GM13977 (cell line): Measurements from ENCODE around the gene WSB1.

ENCODE experiments used
- DNase-seq: peaks from one replicate; pipeline ENCODE4 v3.0.0; 2012; ENCODE audit warnings: low spot score
- CTCF ChIP-seq: IDR thresholded peaks from 2 replicates; pipeline ENCODE4 v1.5.1; 2012; ENCODE audit warnings: mild to moderate bottlenecking, control low read depth; ENCODE audit not compliant: insufficient read depth; ENCODE audit errors: extremely low read depth, missing control alignments
- in situ Hi-C: fragments of 300-500 bp; cut with MboI; formaldehyde crosslinking; loops from one replicate; pipeline ENCODE4 v1.12.0; 2022; ENCODE audit warnings: low sequenced_read_pairs, low pct_unique_long_range_greater_than_20kb, mixed read lengths, inconsistent platforms; ENCODE audit not compliant: unreplicated experiment

WSB1 gene

GRCh38 chr17:27310565-27311110, 16.7 kb downstream of the WSB1 start:
- DNase-seq: no peak
- in situ Hi-C loops: no loop called here
- no peak for TF ChIP-seq CTCF

- DNase-seq: no peak
- no peak for TF ChIP-seq CTCF
- in situ Hi-C loops: no loop called here
Measured at GRCh38 chr17:27313301-27313700, 19.4 kb downstream of the WSB1 start.

- in situ Hi-C loops: no loop called here
- no peak for TF ChIP-seq CTCF
- no peak for DNase-seq
Measured at GRCh38 chr17:27315322-27315721, 21.4 kb downstream of the WSB1 start.

- no peak for DNase-seq
- in situ Hi-C loops: no loop called here
- no peak for TF ChIP-seq CTCF
Measured at GRCh38 chr17:27315796-27316465, 22.0 kb downstream of the WSB1 start.

GRCh38 chr17:27318228-27318627, 24.3 kb downstream of the WSB1 start:
- no peak for DNase-seq
- no peak for TF ChIP-seq CTCF
- in situ Hi-C loops: no loop called here

- in situ Hi-C loops: no loop called here
- no peak for TF ChIP-seq CTCF
- DNase-seq: no peak
Measured at GRCh38 chr17:27318633-27319032, 24.7 kb downstream of the WSB1 start.
